Germinal center (tissue), 1 donor: ENCODE results near the gene PRKCSH.
"Not testable (repeated sequence)": the region's sequence is repeated elsewhere in the genome, so short reads cannot be mapped to it uniquely, and the experiment has no call there.

Source experiments
- DNase-seq: peaks from one replicate; pipeline ENCODE4 v3.0.0; 2012; ENCODE audit warnings: mixed read lengths, low spot score

The PRKCSH gene

DNA sequence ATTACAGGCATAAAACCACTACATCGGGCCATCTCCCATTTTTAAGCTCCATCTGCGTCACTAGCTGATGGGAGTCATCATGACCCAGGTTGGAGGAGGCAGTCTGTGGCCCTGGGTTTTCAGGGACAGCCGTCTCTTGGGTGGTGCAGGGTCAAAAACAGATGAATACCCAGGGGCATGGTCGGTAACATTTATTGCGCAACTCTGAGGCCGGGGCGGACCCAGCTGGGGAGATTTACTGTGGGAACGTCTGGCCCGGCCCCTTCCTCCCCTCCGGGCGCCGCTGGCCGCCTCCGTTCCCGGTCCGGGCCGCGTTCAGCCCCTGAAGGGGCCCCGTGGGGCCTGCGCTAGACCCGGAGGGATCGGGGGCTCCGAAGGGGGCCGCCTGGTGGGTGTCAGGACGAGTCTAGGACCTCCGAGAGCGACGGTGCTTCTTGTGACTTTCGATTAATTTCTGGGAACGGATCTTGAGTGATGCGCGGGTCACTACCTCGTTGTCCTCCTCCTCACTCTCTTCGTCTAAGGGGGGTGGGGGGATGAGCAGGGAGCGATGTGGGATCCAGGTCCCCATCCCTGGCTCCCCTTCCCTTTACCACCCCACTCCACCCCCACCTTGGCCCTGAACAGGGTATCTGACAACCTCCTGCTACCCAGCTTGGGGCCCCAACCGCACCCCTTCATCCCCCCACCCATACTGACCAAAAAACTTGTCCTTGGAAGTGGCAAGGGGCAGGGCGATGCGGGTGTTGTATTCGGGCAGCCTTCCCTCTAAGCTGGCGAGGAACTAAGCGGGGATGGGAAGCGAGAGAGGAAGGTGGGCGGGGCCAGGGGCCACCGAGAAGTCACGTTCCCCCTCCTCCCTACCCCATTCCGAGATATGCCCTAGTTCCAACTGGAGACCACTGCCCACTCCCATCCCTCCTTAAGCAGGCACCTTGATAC lies 14.7 kb upstream of the PRKCSH start:
- DNase-seq = peak; percentile 55

DNA sequence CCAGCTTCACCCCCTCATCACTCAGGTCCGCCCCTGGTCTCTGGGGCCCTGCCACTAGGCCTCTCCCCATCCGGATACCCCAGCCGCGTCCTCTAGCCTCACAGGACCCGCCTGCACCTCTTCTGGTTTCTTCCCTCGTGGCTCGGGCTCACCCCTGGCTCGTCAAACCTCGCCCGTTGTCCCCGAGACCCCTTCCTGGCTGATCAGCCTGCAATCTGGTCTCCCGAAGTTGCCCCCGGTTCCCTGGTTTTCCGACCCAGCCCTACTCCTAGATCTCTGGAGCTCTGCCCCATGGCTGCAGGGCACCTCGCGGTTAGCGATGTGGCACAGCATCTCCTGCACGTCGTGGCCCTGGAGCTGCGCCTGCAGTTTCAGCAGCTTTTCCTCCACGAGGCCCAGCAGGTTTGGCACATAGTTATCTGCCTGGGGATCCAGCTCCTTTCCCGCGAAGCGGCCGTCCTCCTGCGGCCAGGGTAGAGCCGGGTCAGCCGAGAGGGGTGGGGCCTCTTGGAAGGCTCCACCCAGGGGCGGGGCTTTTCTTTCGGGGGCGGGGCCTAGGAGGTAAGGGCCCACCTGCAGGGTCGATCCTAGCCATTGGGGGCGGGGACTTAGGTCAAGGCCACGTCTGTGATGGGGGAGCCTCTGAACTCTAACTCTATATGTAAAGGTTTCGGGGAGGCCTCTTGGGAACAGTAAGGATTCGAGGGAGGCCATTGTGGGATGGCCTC lies 13.9 kb upstream of the PRKCSH start:
- DNase-seq = peak; percentile 82

GRCh38 chr19:11422163-11423065 lies 13.0 kb upstream of the PRKCSH start:
- DNase-seq = peak; percentile 94

GRCh38 chr19:11423164-11423790 lies 12.2 kb upstream of the PRKCSH start:
- no peak for DNase-seq

GRCh38 chr19:11423791-11424181 lies 11.6 kb upstream of the PRKCSH start:
- no peak for DNase-seq

DNA sequence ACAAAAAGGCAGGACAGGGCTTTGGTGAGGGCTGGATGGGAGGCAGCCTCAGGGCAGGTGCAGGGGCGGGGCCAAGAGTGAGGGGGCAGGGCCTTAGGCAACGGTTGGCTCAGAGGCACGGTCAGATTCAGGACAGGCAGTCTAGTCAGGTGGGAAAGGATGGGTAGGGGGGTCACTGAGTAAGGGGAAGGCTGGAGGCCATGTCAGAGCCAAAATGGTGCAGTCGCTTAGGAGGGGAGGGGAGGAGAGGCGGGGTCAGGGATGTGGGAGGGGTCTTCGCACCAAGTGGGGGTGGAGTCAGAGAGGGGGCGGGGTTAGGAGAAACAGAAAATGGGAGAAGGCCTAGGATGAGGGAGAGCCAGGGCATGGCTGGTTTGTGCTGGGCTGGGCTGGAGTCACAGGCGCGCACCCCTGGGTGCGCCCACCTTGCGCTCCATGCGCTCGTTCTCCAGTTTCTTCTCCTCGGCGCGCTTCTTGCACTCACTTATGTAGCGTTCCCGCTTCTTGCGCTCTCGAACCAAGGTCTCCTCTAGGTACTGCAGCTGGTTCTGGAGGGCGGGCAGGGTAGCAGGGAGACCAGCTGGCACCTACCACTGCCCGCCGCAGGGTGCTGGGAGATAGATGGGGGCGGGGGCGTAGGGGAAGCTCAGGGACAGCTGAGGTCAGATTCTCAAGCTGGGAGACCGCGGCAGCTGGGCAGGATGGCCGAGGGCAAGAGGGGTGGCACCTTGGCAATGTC lies 9.5 kb upstream of the PRKCSH start:
- DNase-seq = no peak

- DNase-seq = no peak
Measured at GRCh38 chr19:11426656-11427055, 8.8 kb upstream of the PRKCSH start.

DNA sequence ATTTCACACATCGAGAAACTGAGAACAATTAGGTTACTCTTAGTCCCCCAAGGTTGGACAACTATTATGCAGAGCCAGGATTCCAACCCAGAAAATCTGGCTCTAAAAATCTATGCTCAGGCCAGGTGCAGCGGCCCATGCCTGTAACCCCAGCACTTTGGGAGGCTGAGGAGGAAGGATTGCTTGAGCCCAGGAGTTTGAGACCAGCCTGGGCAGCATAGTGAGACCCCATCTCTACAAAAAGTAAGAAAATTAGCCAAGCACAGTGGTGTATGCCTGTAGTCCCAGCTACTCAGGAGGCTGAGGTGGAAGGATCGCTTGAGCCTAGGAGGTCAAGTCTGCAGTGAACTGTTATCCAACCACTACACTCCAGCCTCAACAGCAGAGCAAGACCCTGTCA lies 1.9 kb upstream of the PRKCSH start:
- DNase-seq = not testable (repeated sequence)

GRCh38 chr19:11434703-11435056 lies 755 bp upstream of the PRKCSH start:
- peak; percentile 36 for DNase-seq

GRCh38 chr19:11435833-11436313 lies 438 bp downstream of the PRKCSH start:
- DNase-seq = no peak

GRCh38 chr19:11437955-11438354 lies 2.5 kb downstream of the PRKCSH start:
- DNase-seq = peak; percentile 68

DNA sequence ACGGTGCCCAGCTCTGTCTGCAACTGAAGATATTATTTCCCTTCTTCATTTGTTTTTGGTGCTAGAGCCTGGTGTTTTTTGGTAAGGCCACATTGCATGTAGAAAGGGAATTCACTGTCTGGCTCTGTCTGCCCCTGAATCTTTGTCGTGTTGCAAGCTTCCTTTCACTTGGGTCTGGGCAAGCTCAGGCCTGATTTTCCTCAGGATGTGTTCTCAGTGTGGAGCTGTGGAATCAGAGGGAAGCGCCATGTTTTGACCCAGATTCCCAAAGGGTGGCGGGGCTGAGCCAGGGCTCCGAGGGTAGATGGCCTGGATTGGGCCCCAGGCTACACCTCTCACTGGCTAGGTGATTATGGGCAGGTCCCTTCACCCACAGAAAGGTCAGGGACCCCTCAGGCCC lies 8.6 kb downstream of the PRKCSH start:
- DNase-seq = no peak

- no peak for DNase-seq
Measured at GRCh38 chr19:11445141-11445540, 9.7 kb downstream of the PRKCSH start.

DNA sequence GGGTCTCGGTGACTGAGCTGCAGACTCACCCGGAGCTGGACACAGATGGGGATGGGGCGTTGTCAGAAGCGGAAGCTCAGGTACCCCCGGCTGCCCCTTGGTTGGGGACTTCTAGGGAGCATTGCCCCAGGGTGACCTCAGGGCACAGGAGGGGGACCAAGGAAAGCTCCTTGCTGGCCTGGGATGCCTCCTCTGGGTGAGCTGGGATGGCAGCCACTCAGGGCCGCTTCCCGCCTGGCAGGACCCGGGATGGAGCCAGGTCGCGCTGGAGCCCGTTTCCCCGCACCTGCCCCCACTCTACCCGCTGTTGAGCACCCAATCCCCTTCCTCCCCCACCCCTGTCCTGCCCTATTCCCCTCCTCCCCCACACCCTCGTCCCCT lies 10.8 kb downstream of the PRKCSH start:
- no peak for DNase-seq

DNA sequence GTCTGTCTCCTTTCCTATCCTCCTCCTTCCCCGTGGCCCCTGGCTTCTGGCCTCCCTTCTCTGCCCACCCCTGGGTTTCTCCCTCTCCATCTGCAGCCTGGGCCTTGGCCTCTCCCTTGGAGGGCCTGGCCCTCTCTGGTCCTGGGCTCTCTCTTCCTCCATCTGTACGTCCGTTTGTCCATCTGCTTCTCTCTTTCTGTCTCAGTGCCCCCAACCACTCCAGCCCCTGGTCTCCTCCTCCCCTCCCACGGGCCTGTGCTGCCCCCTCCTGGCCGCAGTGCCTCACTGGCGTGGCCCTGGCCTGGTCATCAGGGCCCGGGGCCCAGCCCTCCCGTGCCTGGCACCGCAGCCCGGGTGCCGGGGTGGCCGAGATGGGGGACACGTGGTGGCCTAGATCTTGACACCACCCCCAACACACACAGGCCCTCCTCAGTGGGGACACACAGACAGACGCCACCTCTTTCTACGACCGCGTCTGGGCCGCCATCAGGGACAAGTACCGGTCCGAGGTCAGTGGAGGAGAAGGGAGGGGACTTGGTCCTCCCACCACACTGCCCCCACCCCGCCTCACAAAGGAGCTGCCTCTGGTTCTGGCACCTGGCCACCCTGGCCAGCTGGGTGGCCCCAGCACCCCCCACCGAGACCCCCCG lies 11.3 kb downstream of the PRKCSH start:
- DNase-seq = peak; percentile 70

DNA sequence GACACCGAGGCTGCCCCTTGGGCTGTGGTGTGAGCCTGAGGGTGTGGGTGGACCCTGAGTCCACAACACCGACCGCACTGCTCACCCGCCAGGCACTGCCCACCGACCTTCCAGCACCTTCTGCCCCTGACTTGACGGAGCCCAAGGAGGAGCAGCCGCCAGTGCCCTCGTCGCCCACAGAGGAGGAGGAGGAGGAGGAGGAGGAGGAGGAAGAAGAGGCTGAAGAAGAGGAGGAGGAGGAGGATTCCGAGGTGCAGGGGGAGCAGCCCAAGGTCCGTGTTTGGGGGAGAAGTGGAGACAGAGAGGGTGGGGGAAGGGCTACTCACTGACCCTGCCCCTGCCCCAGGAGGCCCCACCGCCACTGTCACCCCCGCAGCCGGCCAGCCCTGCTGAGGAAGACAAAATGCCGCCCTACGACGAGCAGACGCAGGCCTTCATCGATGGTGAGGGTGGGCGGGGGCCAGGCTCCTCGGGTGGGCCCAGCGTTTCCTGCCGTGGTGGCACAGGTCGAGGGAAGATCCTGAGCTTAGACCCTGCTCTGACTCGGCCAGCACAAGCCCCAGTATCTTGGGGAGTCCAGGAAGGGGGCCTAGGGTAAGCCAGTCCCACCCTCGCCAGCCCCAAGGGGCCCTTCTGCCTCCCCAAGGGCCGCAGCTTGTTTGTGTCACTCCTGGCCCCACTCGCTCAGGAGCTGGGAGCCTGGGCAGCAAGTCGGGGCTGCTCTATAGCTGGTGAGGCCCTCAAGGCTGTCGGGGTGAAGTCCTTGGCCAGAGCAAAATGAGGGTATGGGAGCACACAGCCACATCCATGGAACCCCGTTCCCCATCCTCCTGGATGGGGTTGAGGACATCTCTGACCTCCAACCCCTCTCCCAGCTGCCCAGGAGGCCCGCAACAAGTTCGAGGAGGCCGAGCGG lies 12.2 kb downstream of the PRKCSH start:
- DNase-seq = no peak

DNA sequence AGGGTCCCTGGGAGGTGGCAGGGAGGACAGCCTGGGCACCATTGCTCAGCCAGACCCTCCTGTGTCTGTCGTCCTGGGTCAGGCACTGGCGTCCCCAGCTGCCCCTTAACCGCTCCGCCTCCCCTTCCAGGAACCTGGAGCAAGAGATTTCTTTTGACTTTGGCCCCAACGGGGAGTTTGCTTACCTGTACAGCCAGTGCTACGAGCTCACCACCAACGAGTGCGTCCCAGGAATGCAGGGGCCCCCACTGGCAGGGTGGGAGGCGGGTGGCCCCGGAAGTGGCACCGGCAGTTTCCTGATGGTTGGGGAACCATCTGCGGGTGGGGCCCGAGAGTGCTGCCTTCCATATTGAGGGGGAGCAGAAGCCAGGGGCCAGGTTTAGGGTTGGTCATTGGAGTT lies 13.0 kb downstream of the PRKCSH start:
- DNase-seq = no peak

DNA sequence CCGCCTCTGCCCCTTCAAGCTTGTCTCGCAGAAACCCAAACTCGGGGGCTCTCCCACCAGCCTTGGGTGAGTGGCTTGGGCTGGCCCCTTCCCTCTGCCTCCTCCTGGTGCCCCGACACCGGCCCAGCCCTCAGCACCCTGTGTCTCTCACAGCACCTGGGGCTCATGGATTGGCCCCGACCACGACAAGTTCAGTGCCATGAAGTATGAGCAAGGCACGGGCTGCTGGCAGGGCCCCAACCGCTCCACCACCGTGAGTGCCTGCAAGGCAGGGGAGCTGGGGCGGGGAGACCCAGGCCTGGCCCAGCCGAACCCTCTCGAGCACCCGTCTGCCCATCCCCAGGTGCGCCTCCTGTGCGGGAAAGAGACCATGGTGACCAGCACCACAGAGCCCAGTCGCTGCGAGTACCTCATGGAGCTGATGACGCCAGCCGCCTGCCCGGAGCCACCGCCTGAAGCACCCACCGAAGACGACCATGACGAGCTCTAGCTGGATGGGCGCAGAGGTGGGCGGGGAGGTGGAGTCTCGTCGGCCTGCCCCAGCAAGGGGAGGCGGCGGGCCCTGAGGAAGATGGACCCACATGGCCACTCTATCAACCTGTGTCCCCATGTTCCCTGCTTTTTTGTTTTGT lies 13.6 kb downstream of the PRKCSH start:
- no peak for DNase-seq
